PC-9 (cell line): ENCODE data around the gene SPSB4.

Experiments used
- EZH2 ChIP-seq: fragments of 200-600 bp; sonication (generic); IDR thresholded peaks from 2 replicates; pipeline ENCODE4 v1.8.0; 2017; ENCODE audit warnings: antibody characterized with exemption, low read depth
- TF ChIP-seq, protein P1 (sequence below): fragments of 200-600 bp; sonication (generic); conservative IDR thresholded peaks from 2 replicates; pipeline ENCODE4 v1.6.1; 2017; ENCODE audit warnings: mixed run types, antibody characterized with exemption, mild to moderate bottlenecking, moderate library complexity

DNA sequence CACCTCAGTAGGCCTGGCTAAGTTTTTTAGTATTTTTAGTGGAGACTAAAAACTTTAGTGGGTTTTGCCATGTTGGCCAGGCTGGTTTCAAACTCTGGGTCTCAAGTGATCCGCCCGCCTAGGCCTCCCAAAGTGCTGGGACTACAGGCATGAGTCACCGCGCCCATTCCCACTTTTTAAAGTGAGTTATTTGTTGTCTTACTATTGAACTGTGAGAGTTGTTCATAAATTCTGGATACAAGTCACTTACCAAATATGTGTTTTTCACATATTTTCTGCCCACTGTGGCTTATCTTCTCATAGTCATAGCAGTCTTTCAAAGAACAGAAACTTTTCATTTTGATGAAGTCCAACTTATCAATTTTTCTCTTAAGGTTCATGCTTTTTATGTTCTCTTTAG is 29.9 kb upstream of the SPSB4 start:
- TF ChIP-seq, protein P1, sequence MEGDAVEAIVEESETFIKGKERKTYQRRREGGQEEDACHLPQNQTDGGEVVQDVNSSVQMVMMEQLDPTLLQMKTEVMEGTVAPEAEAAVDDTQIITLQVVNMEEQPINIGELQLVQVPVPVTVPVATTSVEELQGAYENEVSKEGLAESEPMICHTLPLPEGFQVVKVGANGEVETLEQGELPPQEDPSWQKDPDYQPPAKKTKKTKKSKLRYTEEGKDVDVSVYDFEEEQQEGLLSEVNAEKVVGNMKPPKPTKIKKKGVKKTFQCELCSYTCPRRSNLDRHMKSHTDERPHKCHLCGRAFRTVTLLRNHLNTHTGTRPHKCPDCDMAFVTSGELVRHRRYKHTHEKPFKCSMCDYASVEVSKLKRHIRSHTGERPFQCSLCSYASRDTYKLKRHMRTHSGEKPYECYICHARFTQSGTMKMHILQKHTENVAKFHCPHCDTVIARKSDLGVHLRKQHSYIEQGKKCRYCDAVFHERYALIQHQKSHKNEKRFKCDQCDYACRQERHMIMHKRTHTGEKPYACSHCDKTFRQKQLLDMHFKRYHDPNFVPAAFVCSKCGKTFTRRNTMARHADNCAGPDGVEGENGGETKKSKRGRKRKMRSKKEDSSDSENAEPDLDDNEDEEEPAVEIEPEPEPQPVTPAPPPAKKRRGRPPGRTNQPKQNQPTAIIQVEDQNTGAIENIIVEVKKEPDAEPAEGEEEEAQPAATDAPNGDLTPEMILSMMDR, result no peak
- no peak for TF ChIP-seq EZH2
